ENCODE data around the gene ATP6V0C. TPM values are rescaled to one million over a fixed set of nuclear protein-coding genes. Genes with fewer than 3 reads are reported as not detected.
"Not testable (repeated sequence)": the region's sequence is repeated elsewhere in the genome, so short reads cannot be mapped to it uniquely, and the experiment has no call there.

Gene ATP6V0C
- total RNA-seq, 1 donor from 2014 or later, result 155 TPM

- no peaks in the 10 kb centered on the region for H3K27me3 Mint-ChIP-seq
- TF ChIP-seq CTCF (conservative IDR thresholded peaks at IDR 0.05), result no peak
- peak overlapping the region; percentile 82 for H3K4me3 Mint-ChIP-seq
- DNase-seq (ENCODE audit: extremely low spot score, unreplicated experiment), result no peak
- peaks cover 17% of the 10 kb centered on the region for H3K4me1 Mint-ChIP-seq (ENCODE audit: unreplicated experiment)
- H3K27ac Mint-ChIP-seq, result peak overlapping the region; percentile 67
- peaks cover 4% of the 10 kb centered on the region for H3K36me3 Mint-ChIP-seq
- no peaks in the 10 kb centered on the region for H3K9me3 Mint-ChIP-seq
Observed at GRCh38 chr16:2476741-2477140, 37.0 kb upstream of the ATP6V0C start.

GRCh38 chr16:2477327-2477726 lies 36.4 kb upstream of the ATP6V0C start:
- no peak for TF ChIP-seq CTCF (conservative IDR thresholded peaks at IDR 0.05)
- H3K4me3 Mint-ChIP-seq, result peak overlapping the region; percentile 82
- peaks cover 4% of the 10 kb centered on the region for H3K36me3 Mint-ChIP-seq
- H3K4me1 Mint-ChIP-seq (ENCODE audit: unreplicated experiment), result peaks cover 17% of the 10 kb centered on the region
- no peaks in the 10 kb centered on the region for H3K27me3 Mint-ChIP-seq
- DNase-seq (ENCODE audit: extremely low spot score, unreplicated experiment), result no peak
- no peaks in the 10 kb centered on the region for H3K9me3 Mint-ChIP-seq
- no peak overlapping the region for H3K27ac Mint-ChIP-seq

- Mint-ChIP-seq H3K4me1 (ENCODE audit: unreplicated experiment) (peaks cover 23% of the 10 kb centered on the region), H3K4me3 (no peak overlapping the region), H3K9me3 (no peaks in the 10 kb centered on the region), H3K27ac (no peak overlapping the region), H3K27me3 (no peaks in the 10 kb centered on the region), H3K36me3 (peaks cover 4% of the 10 kb centered on the region)
- TF ChIP-seq CTCF (conservative IDR thresholded peaks at IDR 0.05), result no peak
- DNase-seq (ENCODE audit: extremely low spot score, unreplicated experiment), result no peak
Observed at GRCh38 chr16:2478279-2478678, 35.5 kb upstream of the ATP6V0C start.

GRCh38 chr16:2479996-2480395 lies 33.8 kb upstream of the ATP6V0C start:
- not testable (repeated sequence) for H3K9me3 Mint-ChIP-seq; H3K27ac Mint-ChIP-seq; H3K27me3 Mint-ChIP-seq; H3K36me3 Mint-ChIP-seq; DNase-seq (ENCODE audit: extremely low spot score, unreplicated experiment); H3K4me3 Mint-ChIP-seq
- peaks cover 37% of the 10 kb centered on the region for H3K4me1 Mint-ChIP-seq (ENCODE audit: unreplicated experiment)

- H3K9me3 Mint-ChIP-seq, result no peaks in the 10 kb centered on the region
- no peak for DNase-seq (ENCODE audit: extremely low spot score, unreplicated experiment)
- peaks cover 4% of the 10 kb centered on the region for H3K36me3 Mint-ChIP-seq
- H3K4me1 Mint-ChIP-seq (ENCODE audit: unreplicated experiment), result peaks cover 42% of the 10 kb centered on the region
- no peak overlapping the region for H3K4me3 Mint-ChIP-seq
- H3K27ac Mint-ChIP-seq, result no peak overlapping the region
- H3K27me3 Mint-ChIP-seq, result no peaks in the 10 kb centered on the region
- TF ChIP-seq CTCF (conservative IDR thresholded peaks at IDR 0.05), result no peak
Observed at GRCh38 chr16:2480948-2481347, 32.8 kb upstream of the ATP6V0C start.

- H3K27me3 Mint-ChIP-seq, result no peaks in the 10 kb centered on the region
- DNase-seq (ENCODE audit: extremely low spot score, unreplicated experiment), result no peak
Observed at GRCh38 chr16:2481676-2482075, 32.1 kb upstream of the ATP6V0C start.

More at GRCh38 chr16:2481676-2482075, 32.1 kb upstream of the ATP6V0C start:
- H3K36me3 Mint-ChIP-seq, result peaks cover 4% of the 10 kb centered on the region
- H3K9me3 Mint-ChIP-seq, result no peaks in the 10 kb centered on the region
- TF ChIP-seq CTCF (conservative IDR thresholded peaks at IDR 0.05), result no peak
- no peak overlapping the region for H3K4me3 Mint-ChIP-seq
- H3K27ac Mint-ChIP-seq, result no peak overlapping the region
- peaks cover 37% of the 10 kb centered on the region for H3K4me1 Mint-ChIP-seq (ENCODE audit: unreplicated experiment)
